Osteoblast (primary cell): ENCODE results near the gene RAP1GDS1. TPM values are rescaled to one million over a fixed set of nuclear protein-coding genes. Genes with fewer than 3 reads are reported as not detected.
A peak's percentile ranks its signal among the peaks of the same experiment; 100 is the strongest.

Experiments used
- DNase-seq: peaks from one replicate; pipeline ENCODE4 v3.0.0; 2011; ENCODE audit warnings: low spot score, mixed read lengths; ENCODE audit not compliant: insufficient read length; ENCODE audit errors: missing footprints
- H2AFZ ChIP-seq: 2 replicates; pipeline ENCODE4 v1.6.0; 2011; ENCODE audit warnings: mild to moderate bottlenecking, low read length
- H3K27ac ChIP-seq: 2 replicates; pipeline ENCODE4 v1.5.1; 2011; ENCODE audit warnings: mild to moderate bottlenecking, low read depth, low read length, moderate library complexity
- H3K27me3 ChIP-seq: 2 replicates; pipeline ENCODE4 v1.6.0; 2012; ENCODE audit warnings: mild to moderate bottlenecking, control low read depth, inconsistent platforms, low read length, moderate library complexity; ENCODE audit not compliant: insufficient read depth
- H3K36me3 ChIP-seq: 2 replicates; pipeline ENCODE4 v1.5.1; 2011; ENCODE audit warnings: mild to moderate bottlenecking, low read length, control low read depth, moderate library complexity; ENCODE audit not compliant: insufficient read depth
- H3K4me1 ChIP-seq: 2 replicates; pipeline ENCODE4 v1.5.1; 2011; ENCODE audit warnings: mild to moderate bottlenecking, low read length, control low read depth, moderate library complexity; ENCODE audit not compliant: insufficient read depth
- H3K4me2 ChIP-seq: 2 replicates; pipeline ENCODE4 v1.6.0; 2011; ENCODE audit warnings: mild to moderate bottlenecking, low read length; ENCODE audit not compliant: insufficient read depth
- H3K4me3 ChIP-seq: fragments of 200-600 bp; sonication (generic); 3 replicates; pipeline ENCODE4 v1.5.1; 2012; ENCODE audit warnings: mild to moderate bottlenecking, low read length, inconsistent platforms; ENCODE audit not compliant: insufficient read depth
- H3K79me2 ChIP-seq: 2 replicates; pipeline ENCODE4 v1.6.0; 2012; ENCODE audit warnings: mild to moderate bottlenecking, low read length, control low read depth, inconsistent platforms; ENCODE audit not compliant: insufficient read depth
- H3K9me3 ChIP-seq: 2 replicates; pipeline ENCODE4 v1.5.1; 2011; ENCODE audit warnings: low read depth, low read length, control low read depth
- H4K20me1 ChIP-seq: 2 replicates; pipeline ENCODE4 v1.6.0; 2012; ENCODE audit warnings: mild to moderate bottlenecking, low read length, control low read depth; ENCODE audit not compliant: insufficient read depth
- total RNA-seq: library from RNA; depleted of rRNA; stranded (reverse); fragments of >200 nt; gene quantifications from 2 replicates; pipeline ENCODE4 v1.2.3, GENCODE V29; 2012
- TF ChIP-seq, protein P1 (sequence below): IDR thresholded peaks from 2 replicates; pipeline ENCODE4 v1.5.1; 2011; ENCODE audit warnings: mild to moderate bottlenecking, low read depth, low read length, moderate library complexity; ENCODE audit errors: extremely low read depth

RAP1GDS1 gene
- total RNA-seq, 1 donor, result 60.1 TPM

DNA sequence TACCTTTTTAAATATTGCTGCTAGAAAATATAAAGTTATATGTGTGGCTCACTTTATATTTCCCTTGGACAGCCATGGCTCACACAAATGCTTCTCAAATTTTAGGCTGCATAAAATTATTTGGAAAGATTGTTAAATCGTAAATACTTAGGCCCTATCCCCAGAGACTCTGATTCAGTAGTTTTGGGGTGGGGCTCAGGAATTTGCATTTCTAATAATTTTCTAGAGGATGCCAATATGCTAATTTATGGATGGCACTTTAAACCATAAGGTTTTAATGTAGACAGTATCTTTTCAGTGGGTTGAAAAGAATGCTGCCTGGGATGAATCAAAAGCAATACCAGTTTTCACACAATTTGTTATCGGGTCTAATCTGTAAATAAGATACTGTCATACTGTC is 49.7 kb downstream of the RAP1GDS1 start:
- H3K4me3 ChIP-seq, result no peak overlapping the region
- peaks cover 6% of the 10 kb centered on the region for H4K20me1 ChIP-seq
- DNase-seq, result no peak
- H3K27ac ChIP-seq, result no peak overlapping the region
- H3K4me1 ChIP-seq, result peaks cover 14% of the 10 kb centered on the region
- no peak overlapping the region for H3K4me2 ChIP-seq
- peaks cover 46% of the 10 kb centered on the region for H3K79me2 ChIP-seq
- no peak overlapping the region for H2AFZ ChIP-seq
- no peaks in the 10 kb centered on the region for H3K36me3 ChIP-seq
- H3K9me3 ChIP-seq, result no peaks in the 10 kb centered on the region
- TF ChIP-seq, protein P1, sequence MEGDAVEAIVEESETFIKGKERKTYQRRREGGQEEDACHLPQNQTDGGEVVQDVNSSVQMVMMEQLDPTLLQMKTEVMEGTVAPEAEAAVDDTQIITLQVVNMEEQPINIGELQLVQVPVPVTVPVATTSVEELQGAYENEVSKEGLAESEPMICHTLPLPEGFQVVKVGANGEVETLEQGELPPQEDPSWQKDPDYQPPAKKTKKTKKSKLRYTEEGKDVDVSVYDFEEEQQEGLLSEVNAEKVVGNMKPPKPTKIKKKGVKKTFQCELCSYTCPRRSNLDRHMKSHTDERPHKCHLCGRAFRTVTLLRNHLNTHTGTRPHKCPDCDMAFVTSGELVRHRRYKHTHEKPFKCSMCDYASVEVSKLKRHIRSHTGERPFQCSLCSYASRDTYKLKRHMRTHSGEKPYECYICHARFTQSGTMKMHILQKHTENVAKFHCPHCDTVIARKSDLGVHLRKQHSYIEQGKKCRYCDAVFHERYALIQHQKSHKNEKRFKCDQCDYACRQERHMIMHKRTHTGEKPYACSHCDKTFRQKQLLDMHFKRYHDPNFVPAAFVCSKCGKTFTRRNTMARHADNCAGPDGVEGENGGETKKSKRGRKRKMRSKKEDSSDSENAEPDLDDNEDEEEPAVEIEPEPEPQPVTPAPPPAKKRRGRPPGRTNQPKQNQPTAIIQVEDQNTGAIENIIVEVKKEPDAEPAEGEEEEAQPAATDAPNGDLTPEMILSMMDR, result no peak
- H3K27me3 ChIP-seq, result no peaks in the 10 kb centered on the region

DNA sequence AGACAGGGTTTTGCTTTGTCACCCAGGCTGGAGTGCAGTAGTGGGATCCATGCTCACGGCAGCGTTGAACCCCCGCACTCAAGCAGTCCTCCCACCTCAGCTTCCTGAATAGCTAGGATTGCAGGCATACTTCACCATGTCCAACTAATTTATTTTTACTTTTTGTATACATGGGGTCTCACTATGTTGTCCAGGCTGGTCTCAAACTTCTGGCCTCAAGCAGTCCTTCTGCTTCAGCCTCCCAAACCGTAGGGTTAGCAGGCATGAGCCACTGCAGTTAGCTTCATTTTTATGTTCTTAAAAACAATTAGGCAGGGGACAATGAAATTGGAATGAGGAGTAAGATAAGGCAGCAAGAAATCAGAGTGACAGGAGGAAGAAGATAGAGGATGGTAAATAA is 50.5 kb downstream of the RAP1GDS1 start:
- TF ChIP-seq, protein P1, result no peak
- Histone ChIP-seq H2AFZ (no peak overlapping the region), H3K27me3 (no peaks in the 10 kb centered on the region), H3K4me2 (no peak overlapping the region), H3K36me3 (no peaks in the 10 kb centered on the region), H3K27ac (no peak overlapping the region), H4K20me1 (peaks cover 6% of the 10 kb centered on the region), H3K4me3 (no peak overlapping the region), H3K9me3 (no peaks in the 10 kb centered on the region), H3K4me1 (peaks cover 14% of the 10 kb centered on the region), H3K79me2 (peaks cover 46% of the 10 kb centered on the region)
- no peak for DNase-seq

DNA sequence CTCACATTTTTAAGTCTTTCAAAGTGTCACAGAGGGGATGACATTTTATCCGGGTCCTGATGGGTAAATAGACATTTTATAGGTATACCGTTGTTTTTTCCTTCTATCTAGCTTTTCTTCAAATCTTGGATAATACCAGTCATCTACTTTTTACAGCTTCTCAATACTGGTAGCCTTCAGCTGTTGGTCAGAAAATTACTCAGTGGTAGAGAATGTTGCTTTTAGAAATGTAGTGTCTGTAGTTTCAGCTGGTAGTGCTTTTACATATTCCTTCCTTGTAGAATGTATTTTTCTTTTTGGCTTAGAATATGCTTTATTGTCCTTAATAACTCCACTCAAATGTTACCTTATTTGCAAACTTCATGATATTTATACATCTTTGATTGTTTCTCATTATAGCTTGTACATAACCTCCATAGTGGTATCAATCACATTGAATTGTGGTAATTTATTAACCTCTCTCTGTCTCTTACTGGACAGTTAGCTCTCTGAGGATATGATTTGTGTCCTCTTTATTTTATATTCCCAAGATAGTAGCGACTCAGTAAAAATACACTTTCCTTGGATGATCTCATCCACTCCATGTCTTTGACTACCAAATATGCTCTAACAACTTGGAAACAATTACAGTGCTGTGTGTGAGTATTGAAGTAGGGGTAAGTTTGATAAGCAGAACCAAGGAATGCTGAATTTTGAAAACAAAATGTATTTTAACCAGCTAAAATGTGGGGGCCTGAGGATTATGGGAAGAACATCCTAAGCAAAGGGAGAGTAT is 53.8 kb downstream of the RAP1GDS1 start:
- Histone ChIP-seq H3K27me3 (no peaks in the 10 kb centered on the region), H3K4me3 (no peak overlapping the region), H3K9me3 (no peaks in the 10 kb centered on the region), H3K4me2 (peak overlapping the region; percentile 47), H4K20me1 (peaks cover 6% of the 10 kb centered on the region), H3K27ac (peak overlapping the region; percentile 81), H3K4me1 (peaks cover 14% of the 10 kb centered on the region), H3K36me3 (no peaks in the 10 kb centered on the region), H2AFZ (no peak overlapping the region), H3K79me2 (peaks cover 54% of the 10 kb centered on the region)
- peak; percentile 75 for DNase-seq
- TF ChIP-seq, protein P1, result no peak

DNA sequence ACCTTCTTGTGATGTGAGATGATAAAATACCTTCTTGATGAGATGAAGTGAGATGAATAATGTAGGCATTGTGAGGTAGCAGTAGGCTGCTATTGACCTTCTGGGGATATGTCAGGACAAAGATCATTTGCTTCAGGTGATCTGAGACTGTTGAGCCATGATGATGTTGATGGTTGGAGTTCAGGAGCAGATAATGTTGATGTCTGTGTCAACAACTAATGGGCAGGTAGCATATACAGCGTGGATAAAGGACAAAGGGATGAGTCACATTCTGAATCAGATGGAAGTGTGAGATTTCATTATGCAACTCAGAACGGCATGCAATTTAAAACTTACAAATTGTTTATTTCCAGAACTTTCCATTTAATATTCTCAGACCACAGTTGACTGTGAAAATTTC is 57.3 kb downstream of the RAP1GDS1 start:
- Histone ChIP-seq H3K79me2 (peaks cover 33% of the 10 kb centered on the region), H3K27me3 (no peaks in the 10 kb centered on the region), H3K4me3 (no peak overlapping the region), H2AFZ (no peak overlapping the region), H3K9me3 (no peaks in the 10 kb centered on the region), H4K20me1 (peaks cover 6% of the 10 kb centered on the region), H3K36me3 (no peaks in the 10 kb centered on the region), H3K4me1 (peaks cover 14% of the 10 kb centered on the region), H3K27ac (no peak overlapping the region), H3K4me2 (no peak overlapping the region)
- DNase-seq, result no peak
- TF ChIP-seq, protein P1, result no peak
